Measurements from ENCODE around the gene CYB561A3. TPM values are rescaled to one million over a fixed set of nuclear protein-coding genes. Genes with fewer than 3 reads are reported as not detected.

The CYB561A3 gene, protein sequence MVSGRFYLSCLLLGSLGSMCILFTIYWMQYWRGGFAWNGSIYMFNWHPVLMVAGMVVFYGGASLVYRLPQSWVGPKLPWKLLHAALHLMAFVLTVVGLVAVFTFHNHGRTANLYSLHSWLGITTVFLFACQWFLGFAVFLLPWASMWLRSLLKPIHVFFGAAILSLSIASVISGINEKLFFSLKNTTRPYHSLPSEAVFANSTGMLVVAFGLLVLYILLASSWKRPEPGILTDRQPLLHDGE
- total RNA-seq: 10 to 100 TPM; 15.0 to 27.3 TPM

DNA sequence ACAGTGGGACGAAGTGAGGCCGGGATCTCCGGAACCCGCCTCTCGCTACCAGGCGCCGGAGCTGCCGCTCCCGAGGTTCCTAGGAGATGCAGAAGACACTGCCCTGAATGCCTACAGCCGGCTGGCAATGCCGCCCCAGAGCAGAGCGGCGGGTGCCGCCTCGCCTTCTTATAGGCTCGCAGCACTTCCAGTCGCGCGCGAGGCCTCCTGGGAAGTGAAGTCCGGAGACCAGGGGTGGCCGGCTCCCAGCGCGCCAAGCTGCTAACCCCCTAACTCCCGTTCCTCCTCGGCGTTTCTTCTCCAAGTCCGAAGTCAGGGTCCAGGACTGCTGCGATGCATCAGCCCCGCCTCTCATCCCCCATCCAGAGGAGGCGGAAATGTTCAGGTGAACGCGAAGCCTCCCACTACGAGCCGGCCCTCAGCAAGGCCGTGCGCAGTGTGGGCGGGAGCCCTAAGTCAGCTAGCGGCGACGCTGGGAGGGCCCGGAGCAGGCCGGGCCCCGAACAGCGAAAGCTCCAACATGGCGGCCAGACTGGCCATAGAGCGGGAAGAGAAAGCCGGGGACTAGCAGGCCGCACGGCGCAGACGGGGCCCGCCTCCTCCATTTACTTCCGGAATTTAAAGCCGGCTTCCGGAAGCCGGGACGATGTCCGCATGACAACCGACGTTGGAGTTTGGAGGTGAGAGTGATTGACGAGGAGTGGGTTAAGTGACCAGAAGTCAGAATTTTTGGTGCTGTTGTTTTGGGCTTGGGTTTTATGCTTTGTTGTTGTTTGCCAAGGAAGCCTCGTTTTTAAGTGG, at the start of gene CYB561A3, which contains the start of gene TMEM138:
Gene CYB561A3, minus strand, starts transcription at position 142 of the 801 bp plus-strand sequence. CDS start 5,169 bp downstream, outside the sequence.
Gene TMEM138, plus strand, starts transcription at position 634 of the 801 bp plus-strand sequence. CDS start 2,017 bp downstream, outside the sequence.
- H3K4me3 ChIP-seq: peak within 1 kb of the TSS; percentile 66 to 70
- no peaks in the 10 kb centered on the region for H3K27me3 ChIP-seq
- H3K9me3 ChIP-seq: no peaks in the 10 kb centered on the region
- peaks cover 33% of the 10 kb centered on the region for H3K36me3 ChIP-seq
- peak; percentile 93 for DNase-seq (ENCODE audit: low spot score)
- peak within 1 kb of the TSS; percentile 98 to 99 for H3K27ac ChIP-seq
- peaks cover 0 to 32% of the 10 kb centered on the region in 2 donors for H3K4me1 ChIP-seq
- TF ChIP-seq, protein P1, sequence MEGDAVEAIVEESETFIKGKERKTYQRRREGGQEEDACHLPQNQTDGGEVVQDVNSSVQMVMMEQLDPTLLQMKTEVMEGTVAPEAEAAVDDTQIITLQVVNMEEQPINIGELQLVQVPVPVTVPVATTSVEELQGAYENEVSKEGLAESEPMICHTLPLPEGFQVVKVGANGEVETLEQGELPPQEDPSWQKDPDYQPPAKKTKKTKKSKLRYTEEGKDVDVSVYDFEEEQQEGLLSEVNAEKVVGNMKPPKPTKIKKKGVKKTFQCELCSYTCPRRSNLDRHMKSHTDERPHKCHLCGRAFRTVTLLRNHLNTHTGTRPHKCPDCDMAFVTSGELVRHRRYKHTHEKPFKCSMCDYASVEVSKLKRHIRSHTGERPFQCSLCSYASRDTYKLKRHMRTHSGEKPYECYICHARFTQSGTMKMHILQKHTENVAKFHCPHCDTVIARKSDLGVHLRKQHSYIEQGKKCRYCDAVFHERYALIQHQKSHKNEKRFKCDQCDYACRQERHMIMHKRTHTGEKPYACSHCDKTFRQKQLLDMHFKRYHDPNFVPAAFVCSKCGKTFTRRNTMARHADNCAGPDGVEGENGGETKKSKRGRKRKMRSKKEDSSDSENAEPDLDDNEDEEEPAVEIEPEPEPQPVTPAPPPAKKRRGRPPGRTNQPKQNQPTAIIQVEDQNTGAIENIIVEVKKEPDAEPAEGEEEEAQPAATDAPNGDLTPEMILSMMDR (IDR thresholded peaks at IDR 0.05): no peak

DNA sequence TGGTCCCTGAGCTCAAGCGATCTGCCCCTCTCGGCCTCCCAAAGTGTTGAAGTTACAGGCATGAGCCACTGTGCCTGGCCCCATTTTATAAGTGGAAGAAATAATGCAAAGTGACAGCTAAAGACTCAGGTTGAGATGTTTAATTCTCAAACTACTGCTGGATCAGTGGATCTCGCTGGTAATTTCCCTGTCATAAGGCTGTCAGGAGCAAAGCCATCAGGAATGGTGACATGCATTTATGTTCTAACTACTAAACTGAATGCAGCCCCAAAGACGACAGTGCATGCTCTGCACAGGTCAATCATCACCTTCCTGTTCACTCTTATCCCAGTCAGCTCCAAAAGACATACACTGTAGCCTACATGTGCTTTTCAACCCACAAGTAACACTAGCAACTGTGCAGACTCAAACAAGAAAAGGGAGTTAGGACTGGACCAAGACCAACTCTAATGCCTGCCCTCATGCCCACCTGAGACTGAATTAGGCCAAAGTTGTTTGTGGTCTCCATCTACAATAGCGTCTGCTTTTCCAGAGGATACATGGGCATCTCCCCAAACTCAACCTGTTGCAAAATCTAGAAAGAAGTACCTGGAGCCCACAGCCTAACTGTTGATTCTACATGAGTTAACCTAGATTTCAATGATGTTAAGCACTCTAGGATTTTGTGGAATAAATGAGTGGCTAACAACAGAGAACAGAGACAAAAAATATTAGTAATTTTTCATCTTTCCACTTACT, 45.5 kb upstream of the CYB561A3 start:
- TF ChIP-seq, protein P1 (IDR thresholded peaks at IDR 0.05): no peak
- peaks cover 99% of the 10 kb centered on the region for H3K36me3 ChIP-seq
- no peak overlapping the region for H3K27ac ChIP-seq
- H3K27me3 ChIP-seq: no peaks in the 10 kb centered on the region
- no peak for DNase-seq (ENCODE audit: low spot score)
- no peaks in the 10 kb centered on the region for H3K9me3 ChIP-seq
- no peak overlapping the region for H3K4me3 ChIP-seq
- no peaks in the 10 kb centered on the region for H3K4me1 ChIP-seq

DNA sequence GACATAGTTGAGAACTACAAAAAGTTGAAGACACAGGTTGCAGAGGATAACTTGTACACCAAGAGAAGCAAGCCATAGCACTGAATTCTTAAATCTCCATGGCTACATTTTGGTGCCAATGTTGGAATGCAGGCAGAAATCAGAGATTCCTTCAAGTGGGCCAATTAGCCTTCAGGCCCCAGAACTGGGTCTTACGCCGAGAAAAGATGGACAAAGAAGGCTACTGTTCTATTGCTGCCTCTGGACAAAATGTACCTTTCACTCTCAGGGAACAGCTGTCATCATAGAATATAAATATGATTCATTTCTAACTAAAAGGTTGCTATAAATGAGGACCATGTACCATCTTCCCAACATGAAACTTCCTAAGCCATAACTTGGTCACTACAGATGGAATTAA, 44.4 kb upstream of the CYB561A3 start:
- H3K36me3 ChIP-seq: peaks cover 91% of the 10 kb centered on the region
- no peaks in the 10 kb centered on the region for H3K9me3 ChIP-seq
- no peak for DNase-seq (ENCODE audit: low spot score)
- H3K4me3 ChIP-seq: no peak overlapping the region
- no peaks in the 10 kb centered on the region for H3K4me1 ChIP-seq
- TF ChIP-seq, protein P1 (IDR thresholded peaks at IDR 0.05): no peak
- no peaks in the 10 kb centered on the region for H3K27me3 ChIP-seq
- no peak overlapping the region for H3K27ac ChIP-seq

DNA sequence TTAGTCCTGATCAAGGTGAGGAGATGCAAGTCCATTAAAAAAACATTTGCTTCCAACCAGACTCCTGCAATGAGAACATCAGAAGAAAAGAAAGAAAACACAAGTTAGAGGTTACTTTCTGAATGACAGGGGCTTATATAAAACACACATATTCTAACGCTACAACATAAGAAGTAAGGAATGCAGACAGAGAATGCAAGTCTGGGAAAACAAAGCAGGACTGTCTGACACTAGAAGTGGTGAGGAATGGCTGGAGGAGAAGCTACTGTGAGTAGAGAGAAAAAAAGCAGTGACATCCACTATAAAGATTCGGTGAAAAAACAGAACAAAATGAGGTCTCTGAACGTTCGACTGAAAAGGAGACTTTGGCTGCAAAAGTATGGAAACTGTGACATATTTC, 43.0 kb upstream of the CYB561A3 start:
- Histone ChIP-seq H3K36me3 (peaks cover 77% of the 10 kb centered on the region), H3K4me1 (no peaks in the 10 kb centered on the region), H3K27ac (peak overlapping the region in 1 of 2 donors; percentile 0), H3K4me3 (no peak overlapping the region), H3K9me3 (no peaks in the 10 kb centered on the region), H3K27me3 (no peaks in the 10 kb centered on the region)
- no peak for DNase-seq (ENCODE audit: low spot score)
- TF ChIP-seq, protein P1 (IDR thresholded peaks at IDR 0.05): no peak

DNA sequence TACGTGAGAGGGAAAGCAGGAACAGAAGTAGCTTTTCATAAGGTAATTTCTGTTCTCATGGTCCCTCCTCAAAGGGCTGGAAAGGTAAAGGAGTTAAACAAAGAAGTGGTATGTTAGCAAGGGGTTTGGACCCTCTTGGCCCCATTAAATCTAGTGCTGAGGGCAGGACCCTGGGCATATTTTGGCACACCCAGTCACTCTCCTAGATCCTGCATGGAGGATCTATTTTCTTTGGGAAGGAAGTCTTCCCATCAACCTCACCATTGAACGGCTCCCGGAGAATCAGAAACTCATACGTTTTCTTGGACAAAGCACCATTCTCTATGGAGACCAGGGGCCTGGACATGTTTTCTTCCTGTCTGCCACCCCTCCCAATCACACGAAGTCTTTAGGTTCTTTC, 42.4 kb upstream of the CYB561A3 start:
- TF ChIP-seq, protein P1 (IDR thresholded peaks at IDR 0.05): no peak
- H3K27ac ChIP-seq: peak overlapping the region in 1 of 2 donors; percentile 14

More for the DNA sequence above, 42.4 kb upstream of the CYB561A3 start:
- H3K4me1 ChIP-seq: no peaks in the 10 kb centered on the region
- no peak overlapping the region for H3K4me3 ChIP-seq
- no peaks in the 10 kb centered on the region for H3K9me3 ChIP-seq
- H3K36me3 ChIP-seq: peaks cover 71% of the 10 kb centered on the region
- no peak for DNase-seq (ENCODE audit: low spot score)
- no peaks in the 10 kb centered on the region for H3K27me3 ChIP-seq
